DOHH2 (cell line): ENCODE data around the gene CDK6.

Experiments used
- EZH2phosphoT487 ChIP-seq: fragments of 200-600 bp; sonication (generic); IDR thresholded peaks from 2 replicates; pipeline ENCODE4 v1.6.1; 2017; ENCODE audit warnings: borderline replicate concordance, mild to moderate bottlenecking, antibody characterized with exemption, low read length, moderate library complexity, mixed read lengths
- TF ChIP-seq, protein P1 (sequence below): fragments of 200-600 bp; sonication (generic); IDR thresholded peaks from one replicate; pipeline ENCODE4 v1.5.1; 2014; ENCODE audit warnings: antibody characterized with exemption, mild to moderate bottlenecking, low read depth, low read length; ENCODE audit not compliant: poor library complexity, severe bottlenecking

DNA sequence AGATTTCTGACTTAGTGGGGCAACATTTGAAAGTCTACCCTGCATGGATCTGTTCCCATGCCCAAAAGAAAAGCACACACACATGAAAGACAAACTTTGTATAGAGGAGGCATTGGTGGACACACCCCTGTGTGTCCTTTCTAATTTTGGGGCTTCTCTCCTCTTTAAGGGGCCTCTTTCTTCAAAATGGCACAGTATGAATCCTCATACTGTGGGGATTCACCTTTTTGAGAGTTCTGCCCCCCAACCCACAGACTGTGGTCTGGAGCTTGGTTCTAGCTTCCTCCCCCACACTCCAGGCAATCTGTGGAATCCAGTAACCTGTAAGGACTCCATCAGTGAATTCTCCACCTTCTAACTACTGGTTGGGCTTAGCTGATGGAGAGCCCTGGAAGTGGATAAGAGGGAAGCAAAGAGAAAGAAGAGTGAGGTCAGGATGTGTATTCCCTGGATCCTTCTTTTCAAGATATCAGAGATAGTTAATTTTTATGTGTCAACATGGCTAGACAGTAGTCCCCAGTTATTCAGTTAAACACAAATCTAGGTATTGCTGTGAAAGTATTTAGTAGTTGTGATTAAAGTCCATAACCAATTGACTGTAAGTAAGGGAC lies 32.4 kb upstream of the CDK6 start:
- TF ChIP-seq, protein P1, sequence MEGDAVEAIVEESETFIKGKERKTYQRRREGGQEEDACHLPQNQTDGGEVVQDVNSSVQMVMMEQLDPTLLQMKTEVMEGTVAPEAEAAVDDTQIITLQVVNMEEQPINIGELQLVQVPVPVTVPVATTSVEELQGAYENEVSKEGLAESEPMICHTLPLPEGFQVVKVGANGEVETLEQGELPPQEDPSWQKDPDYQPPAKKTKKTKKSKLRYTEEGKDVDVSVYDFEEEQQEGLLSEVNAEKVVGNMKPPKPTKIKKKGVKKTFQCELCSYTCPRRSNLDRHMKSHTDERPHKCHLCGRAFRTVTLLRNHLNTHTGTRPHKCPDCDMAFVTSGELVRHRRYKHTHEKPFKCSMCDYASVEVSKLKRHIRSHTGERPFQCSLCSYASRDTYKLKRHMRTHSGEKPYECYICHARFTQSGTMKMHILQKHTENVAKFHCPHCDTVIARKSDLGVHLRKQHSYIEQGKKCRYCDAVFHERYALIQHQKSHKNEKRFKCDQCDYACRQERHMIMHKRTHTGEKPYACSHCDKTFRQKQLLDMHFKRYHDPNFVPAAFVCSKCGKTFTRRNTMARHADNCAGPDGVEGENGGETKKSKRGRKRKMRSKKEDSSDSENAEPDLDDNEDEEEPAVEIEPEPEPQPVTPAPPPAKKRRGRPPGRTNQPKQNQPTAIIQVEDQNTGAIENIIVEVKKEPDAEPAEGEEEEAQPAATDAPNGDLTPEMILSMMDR = no peak
- TF ChIP-seq EZH2phosphoT487 = no peak
